NCI-H82 (cell line): ENCODE data around the gene CHCHD3.
"Not testable (repeated sequence)": the region's sequence is repeated elsewhere in the genome, so short reads cannot be mapped to it uniquely, and the experiment has no call there.

Experiments used
- DNase-seq: peaks from one replicate; lab custom pipeline; 2025; lab: John Stamatoyannopoulos, UW

CHCHD3 gene

DNA sequence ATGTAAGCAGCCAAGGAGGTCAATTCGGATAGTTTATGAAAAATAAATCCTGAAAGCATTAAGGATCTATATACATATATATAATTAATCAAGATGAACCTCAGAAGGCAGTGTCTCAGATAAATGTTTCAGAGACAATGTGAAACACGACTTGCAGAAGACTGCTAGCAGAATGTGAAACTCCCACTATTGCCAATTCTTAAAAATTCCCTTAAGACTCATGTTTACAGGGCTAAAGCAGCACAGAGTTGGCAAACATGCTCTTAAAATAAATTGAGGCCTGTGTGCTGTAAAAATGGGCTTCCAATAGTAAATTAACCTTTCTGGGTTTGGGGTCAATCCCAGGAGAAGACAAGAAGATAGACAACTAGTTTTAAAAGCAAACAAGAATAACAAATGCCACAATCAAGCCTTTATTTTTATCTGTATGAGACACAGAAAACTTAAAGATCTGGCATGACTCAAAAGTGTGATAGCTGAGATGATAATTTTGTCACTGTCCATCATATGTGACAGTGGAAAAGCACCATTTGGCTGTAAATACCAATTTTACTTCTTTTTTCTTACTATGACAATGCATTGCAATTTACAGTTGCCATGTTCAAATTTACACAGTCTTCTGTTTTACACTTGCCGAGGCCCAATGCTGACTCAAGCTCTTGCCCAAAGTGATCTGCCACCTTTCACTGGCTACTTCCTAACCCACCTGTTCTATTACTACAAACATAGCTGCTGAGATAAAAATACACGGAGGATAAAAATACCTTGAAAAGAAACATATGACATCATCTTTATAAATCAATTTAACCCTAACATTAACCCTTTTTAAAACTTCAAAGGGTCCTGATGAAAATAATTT lies 78.6 kb downstream of the CHCHD3 start:
- DNase-seq: no peak

DNA sequence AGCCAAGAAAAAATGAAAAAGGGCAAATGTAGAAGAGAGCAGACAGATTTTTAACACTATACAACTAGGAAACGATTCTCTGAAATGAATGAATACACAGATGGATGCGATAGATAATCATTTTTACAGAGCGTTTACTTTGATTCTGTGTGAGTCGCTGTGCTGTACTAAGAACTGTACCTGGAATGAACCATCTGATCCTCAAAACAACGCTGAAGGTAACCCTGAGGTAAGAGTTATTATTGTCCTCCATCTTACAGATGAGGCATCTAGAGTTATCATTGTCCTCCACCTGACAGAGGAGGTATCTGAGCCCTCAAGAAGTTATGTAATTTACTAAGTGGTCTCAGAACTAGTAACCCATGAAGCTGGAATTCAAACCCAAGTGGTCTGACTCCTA lies 80.2 kb downstream of the CHCHD3 start:
- DNase-seq: no peak

DNA sequence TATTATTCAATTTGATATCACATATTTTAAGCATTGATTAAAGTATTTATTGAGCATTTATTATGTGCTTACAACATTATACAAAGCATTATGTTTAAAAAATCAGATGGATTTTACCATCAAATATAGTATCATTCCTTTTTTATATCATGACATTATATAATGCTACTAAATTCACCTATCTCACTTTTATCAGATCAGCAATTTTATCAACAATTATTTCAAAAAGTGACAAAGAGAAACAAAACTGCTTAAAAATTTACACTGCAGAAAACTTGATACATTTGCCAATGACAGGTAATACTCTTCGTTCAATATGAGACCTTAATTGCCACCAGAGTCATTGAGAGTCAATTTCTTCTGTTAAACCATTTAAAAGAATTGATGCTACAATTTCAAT lies 82.0 kb downstream of the CHCHD3 start:
- DNase-seq: no peak

DNA sequence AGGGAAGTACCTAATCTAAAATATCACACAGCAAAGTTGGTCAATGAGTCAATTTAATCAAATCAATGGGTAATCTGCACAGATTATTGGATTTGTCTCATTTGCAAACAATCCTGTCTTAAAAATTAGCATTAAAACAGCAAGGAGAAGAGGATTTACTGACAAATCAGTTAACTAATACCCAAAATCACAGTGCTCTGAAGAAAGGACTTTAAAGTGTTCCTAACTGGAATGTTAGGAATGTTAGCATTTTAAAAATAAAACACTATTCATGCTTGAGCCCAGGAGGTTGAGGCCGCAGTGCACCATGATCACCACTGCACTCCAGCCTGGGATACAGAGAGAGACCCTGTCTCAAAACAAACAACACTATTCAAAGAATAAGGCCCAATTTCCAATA lies 83.1 kb downstream of the CHCHD3 start:
- peak; percentile 52 for DNase-seq

GRCh38 chr7:132997505-132997904 lies 84.4 kb downstream of the CHCHD3 start:
- no peak for DNase-seq

- no peak for DNase-seq
Measured at GRCh38 chr7:132996581-132997242, 85.2 kb downstream of the CHCHD3 start.

GRCh38 chr7:132993377-132994013 lies 88.4 kb downstream of the CHCHD3 start:
- DNase-seq: no peak

DNA sequence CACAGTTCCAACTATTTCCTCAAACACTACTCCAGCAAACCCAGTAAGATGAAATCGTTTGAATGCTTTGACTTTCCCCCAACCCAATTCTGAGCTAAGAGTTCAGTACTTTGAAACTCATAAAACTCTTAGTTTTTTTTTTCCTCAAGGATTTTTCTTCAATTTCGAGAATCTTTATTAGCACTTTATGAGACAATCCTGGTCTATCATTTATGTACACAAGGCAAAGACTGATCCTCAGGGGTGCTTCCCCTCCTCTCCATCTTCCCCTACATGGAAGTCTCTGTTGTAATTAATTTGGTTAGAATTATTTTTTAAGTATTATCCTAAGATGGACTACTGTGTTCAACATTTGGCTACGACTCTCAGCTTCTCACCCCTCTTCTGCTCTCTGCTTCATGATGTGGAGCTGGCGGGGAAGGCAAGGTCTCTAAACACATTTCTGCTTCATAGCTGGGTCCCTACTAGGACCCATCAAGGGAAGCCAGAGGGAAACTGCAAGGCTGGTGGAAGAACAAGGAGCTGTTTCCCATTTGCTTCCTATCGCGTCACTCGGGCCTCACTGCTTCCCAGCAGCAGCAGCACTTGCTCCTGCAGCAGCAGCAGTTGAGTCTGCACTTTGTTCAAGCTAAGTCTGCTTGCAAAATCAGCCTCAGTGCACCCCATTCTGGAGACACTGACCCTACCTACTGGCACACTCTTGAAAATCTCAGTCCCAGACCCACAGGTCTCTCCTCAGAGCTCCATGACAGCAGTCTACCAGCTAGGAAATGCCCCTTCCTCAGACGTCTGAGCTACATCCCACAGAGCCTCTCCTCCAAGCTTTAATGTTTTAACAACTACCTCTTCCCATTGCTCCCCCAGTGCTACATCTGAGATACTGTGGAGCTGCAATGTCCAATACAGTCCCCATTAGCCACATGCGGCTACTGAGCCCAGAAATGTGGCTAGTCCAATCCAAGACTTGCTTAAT lies 90.0 kb downstream of the CHCHD3 start:
- no peak for DNase-seq

DNA sequence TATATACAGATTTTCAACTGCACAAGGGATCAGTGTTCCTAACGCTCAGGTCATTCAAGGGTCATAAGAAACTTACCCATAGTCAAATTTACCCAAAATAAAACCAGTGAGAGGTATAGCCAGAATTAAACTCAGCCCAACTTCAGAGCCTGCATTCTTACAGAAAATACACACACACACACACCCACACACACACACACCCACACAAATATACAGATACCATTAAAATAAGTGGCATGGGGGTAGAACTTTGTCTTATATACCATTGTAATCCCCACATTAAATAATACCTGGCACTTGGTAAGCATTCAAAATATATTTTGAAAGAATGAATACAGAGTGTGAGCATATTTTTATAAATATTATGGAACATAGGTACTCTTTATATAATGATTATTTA lies 93.8 kb downstream of the CHCHD3 start:
- no peak for DNase-seq

GRCh38 chr7:132980402-132980801 lies 101.5 kb downstream of the CHCHD3 start:
- no peak for DNase-seq

DNA sequence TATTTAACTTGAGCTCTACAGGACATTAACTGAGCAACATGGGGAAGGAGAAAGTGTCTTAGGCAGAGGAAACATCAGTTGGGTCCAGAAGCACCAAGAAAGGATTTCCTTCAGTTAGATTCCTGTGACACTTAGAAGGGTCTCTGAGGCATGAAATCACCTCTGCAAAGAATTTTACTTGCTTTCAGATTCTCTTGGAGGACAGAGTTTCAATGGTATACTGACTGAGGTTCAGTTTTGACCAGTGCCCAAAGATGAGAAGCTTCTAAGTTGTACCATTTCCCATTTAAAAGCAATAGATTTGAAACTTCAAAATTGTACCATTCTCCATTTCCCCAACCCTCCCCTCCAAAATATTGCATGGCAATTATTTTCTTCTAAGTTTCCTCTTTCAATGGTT lies 102.4 kb downstream of the CHCHD3 start:
- no peak for DNase-seq

GRCh38 chr7:132977234-132977633 lies 104.7 kb downstream of the CHCHD3 start:
- no peak for DNase-seq

- no peak for DNase-seq
Measured at GRCh38 chr7:132972745-132973144, 109.1 kb downstream of the CHCHD3 start.

- no peak for DNase-seq
Measured at GRCh38 chr7:132970257-132970656, 111.6 kb downstream of the CHCHD3 start.

DNA sequence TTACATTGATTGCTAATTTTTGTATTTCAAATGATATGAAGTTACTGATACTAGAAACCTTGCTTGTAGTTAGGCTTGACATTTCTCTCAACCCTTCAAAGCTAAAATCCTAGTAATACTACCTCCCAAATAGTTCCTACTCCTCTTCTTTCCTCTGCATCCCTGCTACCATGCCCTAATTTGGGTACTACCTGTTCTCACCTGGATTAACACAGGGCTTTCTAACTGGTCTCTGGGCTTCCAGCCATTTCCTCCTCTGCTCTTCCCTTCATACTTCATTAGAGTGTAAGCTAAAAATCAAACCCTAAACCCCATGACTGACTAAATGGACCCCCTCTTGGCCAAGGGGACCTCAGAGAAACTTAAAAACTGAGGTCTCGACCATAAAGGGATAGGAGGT lies 112.4 kb downstream of the CHCHD3 start:
- DNase-seq: no peak

- not testable (repeated sequence) for DNase-seq
Measured at GRCh38 chr7:132967470-132967848, 114.4 kb downstream of the CHCHD3 start.

GRCh38 chr7:132966754-132967469 lies 115.0 kb downstream of the CHCHD3 start:
- DNase-seq: no peak

- DNase-seq: no peak
Measured at GRCh38 chr7:132965951-132966350, 115.9 kb downstream of the CHCHD3 start.

- no peak for DNase-seq
Measured at GRCh38 chr7:132964876-132965275, 117.0 kb downstream of the CHCHD3 start.

DNA sequence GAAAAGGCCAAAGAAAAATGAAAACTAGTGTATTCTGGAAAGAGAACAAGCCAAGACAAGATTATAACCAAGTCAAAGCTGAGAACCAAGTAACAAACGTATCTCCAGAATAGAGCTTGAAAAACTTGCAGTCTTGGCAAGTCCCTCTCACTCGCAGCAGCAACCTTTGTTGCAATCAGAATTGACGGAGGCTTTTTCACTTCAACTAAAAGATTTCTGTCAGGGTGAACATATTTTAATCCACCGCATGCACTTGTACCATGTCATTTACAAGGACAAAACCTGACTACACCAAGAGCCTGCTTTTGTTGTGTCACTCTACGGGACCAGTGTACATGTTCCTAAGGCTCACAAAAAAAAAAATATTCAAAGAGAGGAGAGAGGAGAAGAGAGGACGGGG lies 122.0 kb downstream of the CHCHD3 start:
- no peak for DNase-seq

DNA sequence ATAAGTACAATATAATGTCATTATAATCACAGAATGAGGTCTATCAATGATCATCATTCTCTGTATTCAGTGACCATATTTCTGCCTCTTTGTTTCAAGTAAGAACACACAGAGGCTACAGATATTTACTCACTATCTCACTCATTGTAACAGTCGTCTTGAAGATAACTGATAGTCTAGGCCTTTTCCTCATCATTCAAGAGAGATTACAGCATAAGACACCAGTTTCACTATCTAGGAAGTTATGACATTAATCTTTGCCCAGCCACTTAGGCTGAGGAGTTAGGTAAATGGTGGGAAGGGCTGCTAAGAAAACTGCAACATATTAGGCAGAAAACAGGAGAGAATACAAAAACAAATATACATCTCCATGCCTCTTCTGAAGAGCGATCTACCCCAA lies 125.3 kb downstream of the CHCHD3 start:
- no peak for DNase-seq
